ENCODE data around the gene OR6C3.

DNA sequence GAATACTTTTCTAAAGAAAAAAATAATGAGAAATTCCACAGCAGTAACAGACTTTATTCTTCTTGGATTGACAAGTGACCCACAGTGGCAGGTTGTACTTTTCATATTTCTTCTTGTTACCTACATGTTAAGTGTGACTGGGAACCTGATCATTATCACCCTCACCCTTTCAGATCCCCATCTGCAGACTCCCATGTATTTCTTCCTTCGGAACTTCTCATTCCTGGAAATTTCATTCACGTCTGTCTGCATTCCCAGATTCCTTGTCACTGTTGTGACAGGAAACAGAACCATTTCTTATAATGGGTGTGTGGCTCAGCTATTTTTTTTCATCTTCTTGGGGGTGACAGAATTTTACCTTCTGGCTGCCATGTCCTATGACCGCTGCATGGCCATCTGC, 34.5 kb downstream of the OR6C3 start:
- TF ChIP-seq RAD21 (IDR thresholded peaks at IDR 0.05; ENCODE audit: low read length) = no peak
- TF ChIP-seq, protein P1, sequence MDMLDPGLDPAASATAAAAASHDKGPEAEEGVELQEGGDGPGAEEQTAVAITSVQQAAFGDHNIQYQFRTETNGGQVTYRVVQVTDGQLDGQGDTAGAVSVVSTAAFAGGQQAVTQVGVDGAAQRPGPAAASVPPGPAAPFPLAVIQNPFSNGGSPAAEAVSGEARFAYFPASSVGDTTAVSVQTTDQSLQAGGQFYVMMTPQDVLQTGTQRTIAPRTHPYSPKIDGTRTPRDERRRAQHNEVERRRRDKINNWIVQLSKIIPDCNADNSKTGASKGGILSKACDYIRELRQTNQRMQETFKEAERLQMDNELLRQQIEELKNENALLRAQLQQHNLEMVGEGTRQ (IDR thresholded peaks at IDR 0.05; ENCODE audit: borderline replicate concordance, low read depth, low read length) = no peak

All from SK-N-SH (cell line).